NCI-H2107 treated with DMSO at 0.1 percent for 48 hours (cell line): ENCODE results near the gene ATXN7L3.
"Not testable (repeated sequence)": the region's sequence is repeated elsewhere in the genome, so short reads cannot be mapped to it uniquely, and the experiment has no call there.

Experiments
- DNase-seq: peaks from one replicate; lab custom pipeline; 2025; ENCODE audit not compliant: unreplicated experiment; lab: John Stamatoyannopoulos, UW

The ATXN7L3 gene, protein sequence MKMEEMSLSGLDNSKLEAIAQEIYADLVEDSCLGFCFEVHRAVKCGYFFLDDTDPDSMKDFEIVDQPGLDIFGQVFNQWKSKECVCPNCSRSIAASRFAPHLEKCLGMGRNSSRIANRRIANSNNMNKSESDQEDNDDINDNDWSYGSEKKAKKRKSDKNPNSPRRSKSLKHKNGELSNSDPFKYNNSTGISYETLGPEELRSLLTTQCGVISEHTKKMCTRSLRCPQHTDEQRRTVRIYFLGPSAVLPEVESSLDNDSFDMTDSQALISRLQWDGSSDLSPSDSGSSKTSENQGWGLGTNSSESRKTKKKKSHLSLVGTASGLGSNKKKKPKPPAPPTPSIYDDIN

DNA sequence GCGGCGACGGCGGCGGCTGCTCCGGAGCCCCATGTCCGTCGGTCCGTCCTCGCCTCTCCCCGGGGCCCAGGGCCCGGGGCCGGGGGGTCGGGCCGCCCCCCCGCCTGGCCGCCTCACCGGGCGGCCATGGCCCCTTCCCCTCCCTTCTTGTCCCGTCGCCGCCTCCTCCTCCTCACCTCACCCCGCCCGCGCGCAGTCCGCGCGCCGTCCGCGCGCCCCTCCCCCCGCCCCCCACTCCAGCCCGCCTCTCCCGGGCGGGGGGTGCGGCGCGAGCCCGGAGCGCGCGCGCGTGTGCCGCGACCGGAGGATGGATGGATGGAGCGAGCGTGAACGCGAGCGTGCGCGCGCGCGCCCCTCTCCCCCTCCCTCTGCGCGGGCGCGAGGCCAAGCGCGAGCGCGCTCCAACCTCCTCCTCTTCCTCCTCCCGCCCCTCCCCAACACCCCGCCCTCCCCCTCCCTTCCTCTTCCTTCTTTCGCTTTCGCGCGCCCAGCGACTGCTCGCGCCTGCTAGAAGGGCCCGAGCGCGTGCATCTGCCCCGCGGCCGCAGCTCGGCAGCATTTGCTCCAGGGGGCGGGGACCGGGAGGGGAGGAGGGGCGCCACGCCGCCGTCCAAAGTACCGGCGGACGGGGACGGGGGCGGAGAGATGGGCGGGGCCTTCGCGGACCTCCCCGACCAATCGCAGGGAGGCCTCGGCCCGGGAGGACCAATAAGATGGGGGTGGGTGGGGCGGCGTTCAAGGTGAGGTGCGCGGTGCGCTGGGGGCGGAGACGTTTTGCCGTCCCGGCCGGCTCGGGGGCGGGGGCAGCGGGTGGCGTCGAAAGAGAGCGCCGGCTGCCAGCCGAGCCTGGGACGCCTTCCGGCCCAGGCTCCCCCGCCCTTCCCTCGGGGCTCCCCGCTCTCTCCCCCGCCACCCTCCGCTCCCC, at the start of gene ATXN7L3:
Gene ATXN7L3, minus strand, starts transcription at position 332 of the 925 bp plus-strand sequence. CDS start 1,814 bp downstream, outside the sequence.
- peak; percentile 76 for DNase-seq

DNA sequence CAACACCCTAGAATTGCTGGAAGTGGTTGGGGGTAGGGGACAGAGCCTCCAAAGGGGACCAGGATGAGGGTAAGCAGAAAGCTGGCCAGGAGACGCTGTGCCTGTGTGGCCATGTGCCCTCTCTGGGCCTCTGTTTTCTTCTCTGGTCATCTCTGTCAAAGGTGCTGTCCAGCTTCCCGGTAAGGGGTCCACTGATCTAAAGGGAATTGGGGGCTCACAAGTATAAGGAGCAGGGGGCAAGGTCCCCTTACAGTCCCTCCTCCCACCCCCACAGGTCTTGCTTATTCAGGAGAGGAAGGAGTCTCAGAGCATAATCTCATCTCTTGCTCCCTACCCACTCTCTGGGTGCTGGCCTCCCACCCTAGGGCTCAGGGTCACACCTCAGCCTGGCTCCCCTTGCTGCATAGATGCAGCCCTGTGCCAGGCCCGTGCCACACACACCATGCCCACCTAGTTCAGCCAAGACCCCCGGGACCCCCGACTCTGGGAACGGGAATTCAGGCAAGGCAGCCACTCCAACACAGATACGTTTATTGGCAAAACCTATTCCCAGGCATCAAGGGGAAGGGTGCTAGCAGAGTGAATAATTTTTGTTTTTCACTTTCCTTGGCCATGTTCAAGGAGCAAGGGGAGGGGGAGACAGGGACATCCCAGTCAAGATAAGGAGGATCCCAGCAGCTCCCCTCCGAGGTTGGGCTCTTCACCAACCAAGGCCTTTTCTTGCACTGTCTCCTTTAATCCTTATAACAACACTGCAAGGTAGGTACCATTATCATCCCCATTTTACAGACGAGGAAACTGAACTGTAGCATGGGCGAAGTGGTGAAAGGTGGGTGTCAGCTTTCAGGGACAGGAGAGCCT, 48.4 kb upstream of the ATXN7L3 start:
- no peak for DNase-seq

DNA sequence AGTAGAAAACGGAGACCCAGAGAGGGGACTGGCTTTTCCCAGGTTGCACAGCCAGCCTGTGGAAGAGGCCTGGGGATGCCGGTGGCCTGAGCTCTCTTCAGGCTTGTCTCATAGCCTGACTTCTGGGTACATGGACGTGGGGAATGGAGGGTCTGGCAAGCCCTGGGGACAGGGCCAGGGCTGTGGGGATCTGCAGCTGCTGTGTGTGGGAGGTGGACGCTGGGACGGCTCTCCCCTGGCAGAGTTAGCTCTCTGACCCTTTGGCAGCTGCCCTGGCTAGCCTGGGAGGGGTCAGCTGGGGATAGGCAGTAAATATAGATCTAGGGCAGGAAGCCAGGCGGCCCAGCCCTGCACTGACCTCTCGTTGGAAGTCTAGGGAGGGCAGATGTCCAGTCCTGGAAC, 47.8 kb upstream of the ATXN7L3 start:
- no peak for DNase-seq

DNA sequence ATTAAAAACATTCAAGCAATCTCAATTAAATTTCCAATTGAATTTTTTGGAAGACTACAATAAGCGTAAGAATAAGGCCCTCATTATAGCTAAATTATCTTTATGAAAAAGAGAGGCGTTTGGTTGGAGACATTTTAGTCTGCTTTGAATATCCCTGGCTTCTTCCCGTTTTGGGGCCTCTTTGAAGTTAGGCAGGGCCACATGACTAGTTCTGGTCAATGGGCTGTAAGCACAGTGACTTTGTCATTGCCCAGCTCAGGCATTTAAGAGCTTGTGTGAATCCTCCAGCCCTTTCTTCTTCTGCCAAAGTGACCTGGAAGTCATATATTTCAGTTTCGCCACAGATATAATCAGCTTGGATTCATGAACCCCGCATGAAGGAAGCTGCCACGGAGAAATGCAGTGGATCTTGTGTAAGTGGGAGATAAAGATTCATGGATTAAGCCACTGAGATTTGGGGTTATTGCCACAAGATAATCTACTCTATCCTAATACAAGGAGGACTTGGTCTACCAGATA, 41.5 kb upstream of the ATXN7L3 start:
- DNase-seq = no peak

DNA sequence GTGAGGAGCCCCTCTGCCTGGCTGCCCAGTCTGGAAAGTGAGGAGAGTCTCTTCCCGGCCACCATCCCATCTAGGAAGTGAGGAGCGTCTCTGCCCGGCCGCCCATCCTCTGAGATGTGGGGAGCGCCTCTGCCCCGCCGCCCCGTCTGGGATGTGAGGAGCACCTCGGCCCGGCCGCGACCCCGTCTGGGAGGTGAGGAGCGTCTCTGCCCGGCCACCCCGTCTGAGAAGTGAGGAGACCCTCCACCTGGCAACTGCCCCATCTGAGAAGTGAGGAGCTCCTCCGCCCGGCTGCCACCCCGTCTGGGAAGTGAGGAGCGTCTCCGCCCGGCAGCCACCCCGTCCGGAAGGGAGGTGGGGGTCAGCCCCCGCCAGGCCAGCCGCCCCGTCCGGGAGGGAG, 38.2 kb upstream of the ATXN7L3 start:
- not testable (repeated sequence) for DNase-seq

DNA sequence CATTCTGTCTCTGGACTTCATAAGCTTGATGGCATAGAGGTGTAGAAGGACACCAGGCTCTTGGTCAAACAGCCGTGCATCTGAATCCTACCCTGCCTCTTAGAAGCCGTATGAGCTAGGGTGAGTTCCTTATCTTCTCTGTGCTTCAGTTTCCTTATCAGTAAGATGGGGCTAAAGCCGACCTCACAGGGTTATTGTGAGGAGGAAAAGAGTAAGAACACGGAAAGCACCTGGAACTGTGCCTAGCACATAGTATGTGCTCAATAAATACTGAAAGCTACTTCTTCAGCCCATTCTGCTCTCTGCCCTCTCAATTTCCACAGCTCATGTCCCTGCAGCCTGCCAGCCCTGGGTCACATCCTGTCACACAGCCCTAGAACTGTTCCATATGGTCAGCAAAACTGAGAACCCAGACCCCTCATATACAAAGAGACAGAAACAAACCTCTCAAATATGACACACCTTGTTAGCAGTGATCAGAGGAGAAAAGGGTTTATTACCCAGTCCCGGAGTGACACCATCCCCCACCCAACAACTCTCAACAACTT, 36.8 kb upstream of the ATXN7L3 start:
- no peak for DNase-seq

DNA sequence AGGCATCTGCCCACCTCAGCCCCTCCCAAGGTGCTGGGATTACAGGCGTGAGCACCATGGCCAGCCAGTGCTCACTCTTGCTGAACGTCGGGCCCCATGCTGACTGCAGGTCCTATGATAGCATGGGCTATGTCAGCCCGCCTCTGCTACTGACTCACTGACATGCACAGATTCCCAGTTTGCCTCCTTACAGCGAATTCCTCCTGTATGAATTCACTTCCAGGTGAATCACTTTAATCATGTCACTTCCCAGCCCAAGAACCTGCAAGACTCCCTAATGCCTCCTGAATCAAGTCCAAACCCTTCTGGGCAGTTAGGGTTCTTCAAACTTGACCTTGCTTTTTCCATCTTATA, 35.9 kb upstream of the ATXN7L3 start:
- DNase-seq = no peak

DNA sequence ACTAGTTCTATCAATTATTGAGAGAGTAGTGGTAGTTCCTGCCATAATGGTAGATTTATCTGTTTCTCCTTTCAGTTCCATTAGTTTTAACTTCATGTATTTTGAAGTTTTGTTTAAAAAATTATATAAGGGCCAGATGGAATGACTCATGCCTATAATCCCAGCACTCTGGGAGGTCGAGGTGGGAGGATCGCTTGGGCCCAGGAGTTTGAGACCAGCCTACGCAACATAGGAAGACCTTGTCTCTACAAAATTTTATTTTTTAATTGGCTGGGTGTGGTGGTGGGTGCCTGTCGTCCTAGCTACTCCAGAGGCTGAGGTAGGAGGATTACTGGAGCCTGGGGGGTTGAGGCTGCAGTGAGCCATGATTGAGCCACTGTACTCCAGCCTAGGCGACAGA, 33.9 kb upstream of the ATXN7L3 start:
- no peak for DNase-seq

DNA sequence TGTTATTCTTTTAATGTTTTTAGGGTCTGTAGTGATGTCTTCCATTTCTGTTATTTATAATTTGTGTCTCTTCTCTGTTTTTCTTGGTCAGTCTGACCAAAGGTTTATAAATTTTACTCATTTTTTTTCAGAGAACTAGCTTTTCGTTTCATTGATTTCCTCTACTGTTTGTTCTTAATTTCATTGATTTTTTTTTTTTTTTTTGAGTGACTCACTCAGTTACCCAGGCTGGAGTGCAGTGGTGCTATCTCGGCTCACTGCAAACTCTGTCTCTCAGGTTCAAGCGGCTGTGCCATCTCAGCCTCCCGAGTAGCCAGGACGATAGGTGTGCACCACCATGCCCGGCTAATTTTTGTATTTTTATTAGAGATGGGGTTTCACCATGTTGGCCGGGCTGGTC, 32.4 kb upstream of the ATXN7L3 start:
- DNase-seq = no peak

DNA sequence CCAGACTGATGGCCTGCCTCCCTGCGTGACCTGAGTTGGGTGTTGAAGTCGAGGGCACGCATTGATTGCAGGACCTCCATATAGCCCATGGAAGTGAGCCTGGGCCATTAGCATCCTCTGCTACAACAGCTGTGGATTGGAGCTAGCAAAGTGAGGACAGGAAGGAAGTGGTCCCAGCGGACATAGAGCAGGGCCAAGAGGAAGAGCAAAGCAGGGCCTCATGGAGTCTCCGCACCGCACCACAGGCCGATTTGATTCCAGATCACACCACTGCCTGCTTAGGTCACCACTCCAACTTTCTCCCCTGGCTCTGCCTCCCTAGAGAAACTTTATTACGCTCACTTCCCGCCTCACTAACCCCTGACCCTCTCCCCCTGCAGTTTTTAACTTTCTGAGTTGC, 30.5 kb upstream of the ATXN7L3 start:
- DNase-seq = no peak

DNA sequence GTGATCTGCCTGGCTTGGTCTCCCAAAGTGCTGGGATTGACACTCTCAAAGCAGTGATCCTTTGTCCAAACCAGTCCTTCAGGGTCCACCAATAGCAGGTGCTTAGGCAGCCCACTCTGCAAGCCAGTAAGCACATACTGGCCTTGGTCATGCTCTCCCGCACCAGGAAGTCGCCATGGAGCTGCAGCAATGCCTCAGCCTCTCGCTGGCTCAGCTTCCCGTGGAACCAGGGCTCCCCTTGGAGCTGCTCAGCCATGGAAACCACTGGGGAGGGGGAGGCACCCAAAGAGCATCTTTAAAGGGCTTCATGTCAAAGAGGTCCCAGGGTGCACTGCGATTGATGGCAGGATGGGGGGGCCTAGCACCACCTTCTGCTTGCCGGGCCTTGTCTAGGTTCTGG, 29.4 kb upstream of the ATXN7L3 start:
- no peak for DNase-seq

DNA sequence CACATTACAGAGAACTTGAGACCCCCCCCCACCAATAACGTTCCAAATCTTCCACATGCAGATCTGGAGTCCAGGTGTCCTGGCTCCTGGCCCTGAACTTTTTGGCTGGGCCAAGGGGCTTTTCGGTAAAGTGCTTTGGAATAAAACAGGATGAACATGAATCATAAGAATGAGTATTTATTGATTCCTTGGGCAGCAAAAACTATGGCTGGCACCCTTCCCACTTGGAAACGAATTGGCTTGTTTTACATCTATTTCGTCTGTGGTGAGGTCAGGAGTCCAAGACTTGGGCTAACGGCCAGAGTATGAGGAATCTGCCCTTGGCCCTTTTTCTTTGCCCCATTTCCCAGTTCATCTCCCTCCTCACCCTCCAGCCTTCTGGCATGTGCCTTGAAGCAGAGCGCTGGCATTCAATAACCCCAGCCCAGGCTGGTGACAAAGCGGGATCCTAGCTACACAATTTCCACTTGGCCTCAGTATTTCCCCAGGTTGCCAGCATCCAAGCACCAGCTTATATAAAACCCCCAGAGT, 23.9 kb upstream of the ATXN7L3 start:
- DNase-seq = no peak

DNA sequence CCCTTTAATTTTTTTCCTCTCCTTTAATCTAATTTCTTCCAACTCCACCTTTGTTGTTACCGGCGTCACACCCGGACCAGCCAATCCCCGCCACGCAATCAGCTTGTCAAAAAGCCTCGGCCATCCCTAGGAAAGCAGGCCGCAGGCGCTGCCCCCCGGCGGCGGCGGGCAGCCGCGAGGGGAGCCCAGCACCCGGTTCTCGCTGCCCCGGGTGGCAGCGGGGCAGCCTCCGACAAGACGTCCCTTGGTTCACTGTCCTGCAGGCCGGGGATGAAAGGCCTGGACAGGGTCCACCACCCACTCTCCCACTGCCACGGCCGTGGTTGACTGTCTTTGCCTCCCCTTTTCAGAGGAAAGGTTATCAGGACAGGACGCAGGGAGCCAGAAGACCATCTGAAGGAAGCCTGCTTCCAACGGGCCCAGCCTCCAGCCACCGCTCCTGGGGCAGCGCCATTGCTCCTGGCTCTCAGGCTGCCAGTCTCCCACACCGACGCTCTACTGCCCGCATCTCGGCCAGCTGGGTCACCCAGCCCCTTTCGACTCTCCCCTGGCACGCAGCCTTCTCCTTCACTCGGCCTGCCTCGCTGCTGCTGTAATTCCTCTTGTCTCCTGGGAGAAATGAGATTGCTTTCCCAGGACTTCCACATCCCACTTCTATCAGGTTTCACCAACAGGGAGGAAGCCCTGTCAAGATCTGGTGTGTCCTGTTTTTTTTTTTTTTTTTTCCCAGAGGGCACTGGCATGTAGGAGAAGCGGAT, 22.6 kb upstream of the ATXN7L3 start:
- DNase-seq = peak; percentile 61

DNA sequence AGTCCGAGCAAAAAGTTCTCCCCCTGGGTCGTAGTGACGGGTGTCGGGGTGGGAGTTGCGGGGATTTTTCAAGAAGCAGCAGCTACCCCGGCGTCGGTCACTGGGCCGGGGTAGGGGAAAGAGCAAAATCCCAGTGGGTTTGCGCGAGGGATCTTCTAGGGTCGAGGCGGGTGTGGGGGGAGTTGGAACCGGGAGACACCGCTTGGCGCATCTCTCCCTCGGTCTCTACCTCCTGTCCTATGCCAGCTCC, 22.1 kb upstream of the ATXN7L3 start:
- DNase-seq = no peak

DNA sequence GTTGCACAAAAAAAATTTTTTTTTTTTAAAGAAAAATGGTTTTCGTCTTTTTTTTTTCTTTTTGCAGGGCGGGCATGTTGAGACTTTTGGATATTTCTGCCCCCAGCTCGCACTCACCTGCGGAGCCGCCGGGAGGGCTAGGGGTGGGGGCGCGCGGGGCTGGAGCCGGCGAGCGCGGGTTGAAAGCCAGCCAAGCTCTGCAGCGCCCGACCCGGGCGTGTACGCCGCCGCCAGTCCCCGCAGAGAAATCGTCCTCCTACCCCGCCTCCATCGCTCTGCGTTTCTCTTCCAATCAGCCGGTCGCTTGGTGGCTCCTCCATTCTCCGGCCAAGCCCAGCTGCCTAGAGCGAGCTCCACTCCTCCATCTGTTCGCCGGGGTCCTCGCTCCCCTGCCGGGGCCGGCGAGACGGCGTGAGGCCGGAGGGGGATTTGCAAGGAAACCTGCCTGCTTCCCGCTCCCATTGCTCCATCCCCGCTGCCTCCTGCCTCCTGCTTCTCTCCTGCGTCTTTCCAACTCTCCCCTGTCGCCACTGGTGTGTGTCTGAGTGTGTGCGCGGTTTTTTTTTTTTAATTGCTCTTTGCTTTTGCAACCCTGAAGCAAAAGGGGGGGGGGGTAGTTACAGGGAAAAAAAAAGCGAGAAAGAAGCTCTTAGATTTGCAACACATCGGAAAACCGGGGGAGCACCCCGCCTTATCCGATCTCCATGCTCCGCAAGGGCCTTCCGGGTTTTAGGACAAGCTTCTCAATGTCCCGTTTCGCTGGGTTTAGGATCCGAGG, 21.6 kb upstream of the ATXN7L3 start:
- peak; percentile 83 for DNase-seq

DNA sequence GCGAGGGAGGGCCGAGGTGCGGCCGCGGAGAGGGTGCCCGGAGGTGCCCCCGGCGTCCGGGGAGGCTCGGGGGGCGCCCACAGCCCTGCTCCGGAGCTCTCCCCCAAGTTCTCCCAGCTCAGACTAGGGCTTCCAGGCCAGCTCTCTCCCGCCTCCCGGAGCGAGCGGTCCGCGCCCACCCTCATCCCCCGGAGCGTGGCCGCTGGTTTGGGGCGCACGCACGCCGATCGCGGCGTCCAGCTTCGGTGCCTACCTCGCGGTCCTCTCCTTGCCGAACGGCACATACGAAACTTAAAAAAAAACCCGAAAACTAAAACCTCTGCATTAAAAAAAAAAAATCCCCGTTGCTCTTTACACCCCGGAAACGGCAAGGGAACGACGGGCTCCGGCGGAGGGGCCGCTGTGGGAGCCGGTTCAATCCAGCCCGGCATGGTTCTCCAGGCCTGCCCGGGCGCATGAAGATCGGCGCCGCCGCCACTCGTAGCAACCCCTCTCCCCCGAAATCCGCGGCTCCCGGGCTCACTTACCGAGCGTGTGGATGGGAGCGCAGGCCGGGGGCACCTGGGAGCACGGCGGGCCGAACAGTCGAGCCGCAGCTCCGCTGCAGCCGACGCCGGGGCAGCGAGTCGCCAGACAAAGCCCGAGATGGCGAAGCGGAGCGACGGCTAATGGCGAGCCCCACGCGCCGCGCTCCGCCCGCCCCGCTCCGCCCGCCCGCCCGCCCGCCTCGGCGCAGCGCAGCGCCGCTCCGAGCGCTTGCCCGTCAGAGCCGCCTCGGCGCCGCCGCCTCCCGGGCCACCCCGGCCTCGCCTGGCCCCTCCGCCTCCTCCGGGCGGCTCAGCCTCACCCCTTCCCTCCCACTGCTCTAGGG, 20.8 kb upstream of the ATXN7L3 start:
- DNase-seq = no peak

DNA sequence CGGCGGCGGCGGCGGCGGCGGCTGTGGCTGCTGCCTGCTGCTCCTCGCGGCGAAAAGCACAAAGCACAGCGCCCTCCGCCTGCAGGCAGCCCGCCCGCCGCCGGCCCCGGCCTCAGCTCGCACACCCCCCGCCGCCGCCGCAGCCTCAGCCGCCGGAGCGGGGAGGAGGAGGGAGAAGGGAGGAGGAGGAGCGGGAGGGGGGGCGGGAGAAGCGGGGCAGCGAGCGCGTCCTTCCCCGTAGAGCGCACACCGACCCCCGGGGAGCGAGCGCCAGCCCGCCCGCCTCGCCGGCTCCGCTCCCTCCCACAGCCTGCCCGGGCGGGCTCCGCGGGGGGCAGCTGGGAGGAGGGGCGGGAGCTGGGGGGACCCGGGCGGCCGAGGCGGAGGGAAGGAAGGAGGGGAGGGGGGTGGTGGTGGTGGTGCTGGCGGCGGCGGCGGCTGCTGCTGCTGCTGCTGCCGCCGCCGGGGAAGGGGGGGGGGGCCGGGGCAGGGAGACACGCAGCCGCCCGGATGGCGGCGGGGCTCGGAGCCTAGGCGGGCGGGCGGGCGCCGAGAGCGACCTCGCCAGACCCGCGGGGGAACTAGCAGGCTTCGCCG, 20.0 kb upstream of the ATXN7L3 start, which contains the start of gene UBTF:
Gene UBTF, minus strand, starts transcription at position 60 of the 597 bp plus-strand sequence. CDS start 1,446 bp downstream, outside the sequence.
- peak; percentile 24 for DNase-seq

DNA sequence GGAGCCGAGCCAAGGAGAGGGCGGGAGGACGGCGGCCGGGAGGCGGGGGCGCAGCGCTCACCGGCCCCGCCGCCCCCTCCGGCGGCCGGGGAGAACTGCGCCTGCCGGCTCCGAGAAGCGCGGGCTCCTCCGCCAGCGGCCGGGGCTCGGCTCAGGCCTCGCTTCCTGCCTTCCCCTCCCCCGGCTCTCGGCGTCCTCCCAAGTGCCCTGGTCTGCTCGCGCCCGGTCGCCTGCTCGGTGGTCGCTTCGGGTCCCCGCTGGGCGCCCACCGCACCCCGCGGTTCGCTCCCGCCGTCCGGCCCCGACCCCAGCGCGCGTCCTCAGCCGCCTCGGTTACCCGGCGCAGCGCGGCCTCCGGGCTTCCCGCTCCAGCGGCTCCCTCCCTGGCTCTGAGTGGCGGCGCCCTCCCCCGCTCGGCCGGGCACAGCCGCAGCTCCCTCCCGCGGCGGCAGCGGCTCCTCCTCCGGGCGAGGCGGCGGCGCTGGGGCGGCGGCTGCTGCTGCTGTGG, 19.5 kb upstream of the ATXN7L3 start:
- DNase-seq = no peak
